ENCODE data around the gene PIEZO1. TPM values are rescaled to one million over a fixed set of nuclear protein-coding genes. Genes with fewer than 3 reads are reported as not detected.

Gene PIEZO1
- total RNA-seq, 1 experiment from 2014 or later, result 71.1 TPM

DNA sequence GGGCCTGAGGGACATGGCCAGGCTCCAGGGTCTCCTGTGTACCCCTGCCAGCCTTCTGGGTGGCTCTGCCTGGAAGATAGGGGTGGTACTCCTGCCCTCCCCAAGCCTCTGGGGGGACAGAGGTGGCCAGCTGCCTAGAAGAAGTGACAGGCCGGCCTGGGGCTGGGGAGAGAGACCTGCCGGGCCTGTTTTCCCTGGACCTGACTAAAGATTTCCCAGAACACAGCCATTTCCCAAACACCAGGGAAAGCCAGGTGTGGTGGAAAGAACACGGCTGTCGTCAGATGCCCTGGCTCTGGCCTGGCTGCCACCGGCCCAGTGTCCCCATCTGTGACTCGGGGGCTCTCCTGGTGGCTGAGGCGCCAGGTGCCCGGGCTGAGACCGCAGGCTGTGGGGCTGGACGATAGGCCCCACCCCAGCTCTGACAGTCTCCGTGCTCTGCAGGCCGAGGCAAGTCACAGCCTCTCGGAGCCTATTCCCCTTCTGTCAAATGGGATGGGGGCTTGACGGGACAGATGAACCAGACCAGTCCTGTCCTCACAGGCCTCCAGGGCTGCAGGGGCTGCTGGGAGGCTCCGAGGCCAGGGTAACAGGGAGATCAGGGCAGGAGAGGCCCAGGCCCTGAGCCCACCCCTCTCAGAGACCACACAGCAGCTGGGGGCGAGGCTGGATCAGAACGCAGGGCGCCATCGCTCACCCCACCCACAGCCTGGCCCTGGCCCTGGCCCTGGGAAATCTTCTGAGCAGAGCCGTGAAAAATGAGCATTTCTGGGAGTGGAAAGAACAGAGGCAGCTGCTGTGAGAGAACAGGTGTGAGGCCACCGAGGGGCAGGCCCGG is 45.7 kb downstream of the PIEZO1 start:
- Histone ChIP-seq H2BK12ac (ENCODE audit: insufficient read length, low read depth, low read length) (no peak overlapping the region), H3K79me1 (ENCODE audit: insufficient read depth, low read depth, low read length, poor library complexity, severe bottlenecking) (no peaks in the 10 kb centered on the region), H3K27me3 (ENCODE audit: insufficient read depth, low read length) (no peaks in the 10 kb centered on the region), H4K8ac (replicated peaks; ENCODE audit: insufficient read length, low read depth, low read length) (no peak overlapping the region), H2BK15ac (ENCODE audit: low read depth, low read length) (no peak overlapping the region), H3K27ac (ENCODE audit: insufficient read length, low read depth, low read length) (no peak overlapping the region), H4K91ac (ENCODE audit: insufficient read length, low read depth, low read length) (no peak overlapping the region), H2BK120ac (ENCODE audit: low read depth, low read length, poor library complexity, severe bottlenecking) (no peak overlapping the region), H3K18ac (ENCODE audit: insufficient read length, low read depth, low read length) (no peak overlapping the region), H2BK20ac (ENCODE audit: low read depth, low read length, poor library complexity, severe bottlenecking) (no peak overlapping the region), H3K9me3 (ENCODE audit: control insufficient read depth, low read depth, low read length) (no peaks in the 10 kb centered on the region), H3K56ac (ENCODE audit: insufficient read length, low read depth, low read length) (no peak overlapping the region), H3T11ph (ENCODE audit: low read length) (no peak overlapping the region), H3K79me2 (ENCODE audit: insufficient read depth, low read length) (no peaks in the 10 kb centered on the region), H2AFZ (ENCODE audit: low read length) (no peak overlapping the region), H3K23me2 (ENCODE audit: insufficient read length, low read depth, low read length, poor library complexity, severe bottlenecking) (no peaks in the 10 kb centered on the region), H3K4ac (ENCODE audit: low read depth, low read length) (no peak overlapping the region), H2BK5ac (ENCODE audit: insufficient read length, low read length) (no peak overlapping the region), H3K9ac (ENCODE audit: extremely low read depth, insufficient read length, low read length) (no peak overlapping the region), H4K20me1 (ENCODE audit: control insufficient read depth, insufficient read depth, insufficient read length) (no peaks in the 10 kb centered on the region), H2AK5ac (ENCODE audit: insufficient read length, low read length) (no peak overlapping the region), H4K5ac (ENCODE audit: insufficient read length, low read depth, low read length) (no peak overlapping the region), H3K4me2 (ENCODE audit: insufficient read depth, insufficient read length, low read length) (no peak overlapping the region), H3K4me1 (ENCODE audit: insufficient read depth, low read length) (no peaks in the 10 kb centered on the region), H3K23ac (ENCODE audit: insufficient read length, low read depth, low read length) (no peak overlapping the region), H3K14ac (ENCODE audit: insufficient read depth, low read length) (no peak overlapping the region)
- TF ChIP-seq, protein P1, sequence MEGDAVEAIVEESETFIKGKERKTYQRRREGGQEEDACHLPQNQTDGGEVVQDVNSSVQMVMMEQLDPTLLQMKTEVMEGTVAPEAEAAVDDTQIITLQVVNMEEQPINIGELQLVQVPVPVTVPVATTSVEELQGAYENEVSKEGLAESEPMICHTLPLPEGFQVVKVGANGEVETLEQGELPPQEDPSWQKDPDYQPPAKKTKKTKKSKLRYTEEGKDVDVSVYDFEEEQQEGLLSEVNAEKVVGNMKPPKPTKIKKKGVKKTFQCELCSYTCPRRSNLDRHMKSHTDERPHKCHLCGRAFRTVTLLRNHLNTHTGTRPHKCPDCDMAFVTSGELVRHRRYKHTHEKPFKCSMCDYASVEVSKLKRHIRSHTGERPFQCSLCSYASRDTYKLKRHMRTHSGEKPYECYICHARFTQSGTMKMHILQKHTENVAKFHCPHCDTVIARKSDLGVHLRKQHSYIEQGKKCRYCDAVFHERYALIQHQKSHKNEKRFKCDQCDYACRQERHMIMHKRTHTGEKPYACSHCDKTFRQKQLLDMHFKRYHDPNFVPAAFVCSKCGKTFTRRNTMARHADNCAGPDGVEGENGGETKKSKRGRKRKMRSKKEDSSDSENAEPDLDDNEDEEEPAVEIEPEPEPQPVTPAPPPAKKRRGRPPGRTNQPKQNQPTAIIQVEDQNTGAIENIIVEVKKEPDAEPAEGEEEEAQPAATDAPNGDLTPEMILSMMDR (conservative IDR thresholded peaks at IDR 0.05), result no peak
- Mint-ChIP-seq H3K27me3 (ENCODE audit: low read depth) (no peaks in the 10 kb centered on the region), H3K36me3 (ENCODE audit: insufficient read depth in 1 of 3, low read depth in 3 of 3) (peaks cover 0 to 2% (median 0%) of the 10 kb centered on the region in 3 experiments; a peak in 3 of 7 replicates), H3K4me3 (no peak overlapping the region), H3K4me1 (peaks cover 0 to 3% of the 10 kb centered on the region in 2 experiments; a peak in 1 of 4 replicates), H3K27ac (no peak overlapping the region; a peak in 1 of 7 replicates), H3K9me3 (no peaks in the 10 kb centered on the region)
- WGBS (ENCODE audit: extremely low coverage, insufficient read length, low lambda C conversion rate), result no CpG with 5 or more reads among the region's 22 CpGs
- no peak for DNase-seq
